Activated CD8-positive, alpha-beta memory T cell treated with anti-CD3 and anti-CD28 coated beads, Interleukin-2, amount 10 ng/mL, durations not matched to agents 7 days and 5 days (primary cell): ENCODE data around the gene TRA2A. TPM values are rescaled to one million over a fixed set of nuclear protein-coding genes. Genes with fewer than 3 reads are reported as not detected.

ENCODE experiments used
- ATAC-seq: fragments of 150-1000 bp; cut with Tn5 transposase; one replicate; pipeline ENCODE4 v1.10.0; 2021; ENCODE audit warnings: moderate library complexity
- CTCF ChIA-PET: fragments of 350-600 bp; sonication (Branson Sonifier 250); formaldehyde crosslinking; loops from one replicate; lab custom pipeline; 2021; ENCODE audit warnings: antibody characterized with exemption; lab: Charles Lee
- DNase-seq: peaks from one replicate; pipeline ENCODE4 v3.0.0-alpha.2; 2020
- H3K27ac Mint-ChIP-seq: one replicate; pipeline ENCODE4 v1.8.0; 2021; ENCODE audit warnings: mild to moderate bottlenecking, mixed read lengths
- H3K27me3 Mint-ChIP-seq: one replicate; pipeline ENCODE4 v1.8.0; 2021; ENCODE audit warnings: mixed read lengths
- H3K36me3 Mint-ChIP-seq: one replicate; pipeline ENCODE4 v1.8.0; 2021; ENCODE audit warnings: mild to moderate bottlenecking, mixed read lengths
- H3K4me1 Mint-ChIP-seq: one replicate; pipeline ENCODE4 v1.8.0; 2021; ENCODE audit warnings: mixed read lengths
- H3K4me3 Mint-ChIP-seq: one replicate; pipeline ENCODE4 v1.8.0; 2021; ENCODE audit warnings: mild to moderate bottlenecking, moderate library complexity, mixed read lengths
- H3K9me3 Mint-ChIP-seq: one replicate; pipeline ENCODE4 v1.8.0; 2022; ENCODE audit warnings: low read depth, mixed read lengths
- total RNA-seq, 2 experiments: library from RNA; stranded (reverse); gene quantifications; one replicate each; pipeline ENCODE4 v1.2.3, GENCODE V29; 2021

Gene TRA2A
- total RNA-seq, 2 experiments from 2014 or later: 108 to 113 TPM

DNA sequence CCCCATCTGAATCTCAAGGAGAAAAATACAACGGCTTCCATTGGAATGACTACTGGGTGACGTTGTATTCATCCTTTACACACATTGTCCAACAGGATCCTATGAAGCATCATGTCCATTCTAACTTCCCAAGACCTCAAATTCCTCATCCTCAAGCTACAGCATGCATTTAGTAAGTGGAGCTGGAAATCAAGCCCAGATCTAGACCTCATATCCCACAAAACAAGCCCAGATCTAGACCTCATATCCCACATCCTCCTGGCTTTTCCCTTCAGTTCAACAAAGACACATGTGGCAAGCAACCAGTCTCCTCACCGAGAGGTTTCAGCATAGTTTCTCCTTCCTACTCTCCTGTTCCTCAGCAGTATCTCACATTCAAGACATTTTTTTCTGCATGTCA lies 73.7 kb downstream of the TRA2A start:
- Mint-ChIP-seq H3K27me3 (peaks cover 69% of the 10 kb centered on the region), H3K4me3 (no peak overlapping the region), H3K36me3 (no peaks in the 10 kb centered on the region), H3K9me3 (no peaks in the 10 kb centered on the region), H3K4me1 (peaks cover 4% of the 10 kb centered on the region), H3K27ac (no peak overlapping the region)
- DNase-seq (no peak), ATAC-seq (no peak)
- CTCF ChIA-PET: interaction anchor here (1.2 kb wide), 1 partner anchor 185 kb away, joined by 3 read pairs; no protein-coding TSS in a partner anchor

DNA sequence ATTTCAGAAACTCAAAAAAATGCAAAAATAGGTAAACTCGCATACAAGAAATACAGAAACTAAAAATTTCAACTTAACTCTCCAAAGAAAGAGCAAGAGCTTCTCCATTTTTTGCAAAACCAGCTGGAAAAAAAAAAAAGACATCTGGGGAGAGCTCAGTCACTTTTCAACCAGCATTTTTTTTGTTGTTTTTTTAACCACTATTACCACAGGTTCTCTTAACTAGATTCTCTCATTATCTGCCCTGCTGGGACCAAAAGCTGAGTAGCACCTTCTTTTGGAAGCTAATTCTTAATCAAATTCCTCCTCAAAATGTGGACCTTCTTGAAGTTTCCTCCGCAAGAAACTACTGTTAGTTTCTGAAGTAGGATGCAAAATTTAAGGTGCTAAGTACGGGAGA lies 75.7 kb downstream of the TRA2A start:
- Mint-ChIP-seq H3K9me3 (no peaks in the 10 kb centered on the region), H3K36me3 (no peaks in the 10 kb centered on the region), H3K27ac (no peak overlapping the region), H3K4me1 (no peaks in the 10 kb centered on the region), H3K4me3 (no peak overlapping the region), H3K27me3 (peaks cover 53% of the 10 kb centered on the region)
- ATAC-seq (no peak), DNase-seq (no peak)
- CTCF ChIA-PET: no interaction called here

DNA sequence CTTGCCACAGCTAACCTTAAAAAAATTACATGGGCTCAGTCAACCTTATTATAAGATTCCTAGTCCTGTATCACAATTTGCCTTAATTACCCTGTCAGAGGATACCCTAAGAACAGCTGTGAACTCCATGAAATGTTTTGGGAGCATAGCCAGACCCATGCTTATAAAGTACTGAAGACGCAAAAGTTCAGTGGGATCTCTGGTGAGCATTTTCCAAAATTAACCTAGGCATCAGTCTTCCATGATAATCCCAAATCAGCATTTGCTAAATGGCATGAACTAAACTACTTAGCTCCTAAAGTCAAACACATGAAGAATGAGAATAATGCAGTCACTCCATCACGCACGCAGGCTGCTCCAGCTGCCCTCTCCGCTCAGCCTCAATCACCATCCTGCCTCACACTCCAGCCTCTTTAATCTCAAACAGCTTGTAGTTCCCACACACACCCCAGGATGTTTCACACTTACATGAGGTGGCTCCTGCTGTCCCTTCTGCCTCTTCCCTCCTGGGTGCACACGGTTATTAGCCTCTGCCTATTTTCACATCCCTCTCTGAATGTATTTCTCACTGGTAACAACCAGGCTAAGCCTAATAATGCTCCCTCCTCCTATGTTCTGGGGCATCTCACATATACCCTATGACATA lies 76.8 kb downstream of the TRA2A start:
- Mint-ChIP-seq H3K4me3 (no peak overlapping the region), H3K4me1 (no peaks in the 10 kb centered on the region), H3K27ac (no peak overlapping the region), H3K9me3 (no peaks in the 10 kb centered on the region), H3K27me3 (peaks cover 53% of the 10 kb centered on the region), H3K36me3 (no peaks in the 10 kb centered on the region)
- CTCF ChIA-PET: no interaction called here
- no peak for DNase-seq
- ATAC-seq: no peak

Other genes starting within 250 kb of the TRA2A start
- gene MALSU1, start 232.6 kb downstream of the TRA2A start, total RNA-seq: 10 to 100 TPM; 51.3 to 59.5 TPM
- gene IGF2BP3, start 61.5 kb downstream of the TRA2A start, total RNA-seq: 1 to 10 TPM in 1 of 2 experiments, under 1 TPM in 1; 0.84 to 1.3 TPM
- 1 to 10 TPM; 8.0 to 8.1 TPM for gene CCDC126, start 65.4 kb upstream of the TRA2A start, total RNA-seq
- gene FAM221A, start 148.2 kb upstream of the TRA2A start, total RNA-seq: 1 to 10 TPM; 5.6 to 6.1 TPM
- gene STK31, start 178.2 kb upstream of the TRA2A start, total RNA-seq: under 1 TPM in 1 of 2 experiments, not detected in 1; 0.07 TPM